Esophagus squamous epithelium (tissue), 5 donors: ENCODE data around the gene RFTN2. TPM values are rescaled to one million over a fixed set of nuclear protein-coding genes. Genes with fewer than 3 reads are reported as not detected.
"Not testable (repeated sequence)": the region's sequence is repeated elsewhere in the genome, so short reads cannot be mapped to it uniquely, and the experiment has no call there.

Experiments
- DNase-seq: peaks from one replicate; lab custom pipeline; 2025; lab: John Stamatoyannopoulos, UW
- H3K27ac ChIP-seq, 4 donors: fragments of 200-600 bp; sonication (generic); one replicate each; pipeline ENCODE4 v1.5.1; 2016 to 2019; ENCODE audit warnings: mild to moderate bottlenecking in 1 of 4
- H3K27me3 ChIP-seq, 4 donors: fragments of 200-600 bp; sonication (generic); 1 replicate in 3 of 4; 2 replicates in 1 of 4; pipeline versions ENCODE4 v1.5.1 to v1.6.0; 2017 to 2021; ENCODE audit warnings: antibody characterized with exemption in 1 of 4
- H3K36me3 ChIP-seq, 3 donors: fragments of 200-600 bp; sonication (generic); one replicate each; pipeline ENCODE4 v1.5.1; 2016 to 2019
- H3K4me1 ChIP-seq, 3 donors: fragments of 200-600 bp; sonication (generic); one replicate each; pipeline ENCODE4 v1.5.1; 2017 to 2019
- H3K4me3 ChIP-seq, 4 donors: fragments of 200-600 bp; sonication (generic); 1 replicate in 3 of 4; 2 replicates in 1 of 4; pipeline ENCODE4 v1.5.1; 2016 to 2019; ENCODE audit warnings: mild to moderate bottlenecking in 2 of 4, moderate library complexity in 1 of 4
- H3K9me3 ChIP-seq, 3 donors: fragments of 200-600 bp; sonication (generic); one replicate each; pipeline ENCODE4 v1.5.1; 2016 to 2019
- CTCF ChIP-seq, 6 experiments: fragments of 450-650 bp in 4 of 6; fragments of 200-600 bp in 2 of 6; sonication (generic) in 2 of 6; IDR thresholded peaks; one replicate each; pipeline ENCODE4 v1.5.1; 2016 to 2019; ENCODE audit warnings: antibody characterized with exemption in 6 of 6, mild to moderate bottlenecking in 4 of 6, moderate library complexity in 4 of 6
- POLR2A ChIP-seq, 4 donors: fragments of 450-650 bp; IDR thresholded peaks; one replicate each; pipeline ENCODE4 v1.6.1; 2017; ENCODE audit warnings: antibody characterized with exemption in 4 of 4, mild to moderate bottlenecking in 4 of 4, moderate library complexity in 3 of 4
- WGBS, 2 donors: methylation state at CpG; one replicate each; pipeline ENCODE4 v1.1.5; 2018; 5-methylcytosine and 5-hydroxymethylcytosine counted together
- intact Hi-C: fragments of 100-400 bp; cut with DNase I; formaldehyde crosslinking; loops from one replicate; pipeline ENCODE4 v1.15.0; 2022
- total RNA-seq, 4 donors: library from RNA; depleted of rRNA; stranded (reverse); fragments of >200 nt; gene quantifications; one replicate each; pipeline ENCODE4 v1.1.0, GENCODE V29; 2016
- donor health status: DM: yes; HTN: yes; CAD: no.

Gene RFTN2
- total RNA-seq, 4 donors from 2014 or later, result 1.4 to 7.4 (median 2.7) TPM; not detected in 1

- Histone ChIP-seq H3K4me3 (no peak overlapping the region), H3K27ac (no peak overlapping the region), H3K4me1 (no peaks in the 10 kb centered on the region), H3K9me3 (no peaks in the 10 kb centered on the region), H3K27me3 (no peaks in the 10 kb centered on the region), H3K36me3 (peaks cover 0 to 61% (median 0%) of the 10 kb centered on the region in 3 donors)
- DNase-seq, result no peak
- intact Hi-C loops, result no loop called here
- WGBS, 2 donors, result 84 to 87% methylated on average over 5 of the region's 5 CpGs
- TF ChIP-seq POLR2A (IDR thresholded peaks at IDR 0.05), result no peak
- no peak for TF ChIP-seq CTCF (IDR thresholded peaks at IDR 0.05)
These were observed 115.7 kb downstream of the RFTN2 start for GRCh38 chr2:197559681-197560080.

GRCh38 chr2:197558393-197558792 is 117.0 kb downstream of the RFTN2 start:
- Histone ChIP-seq H3K27ac (no peak overlapping the region), H3K27me3 (no peaks in the 10 kb centered on the region), H3K9me3 (no peaks in the 10 kb centered on the region), H3K4me1 (no peaks in the 10 kb centered on the region), H3K4me3 (no peak overlapping the region), H3K36me3 (peaks cover 0 to 73% (median 4%) of the 10 kb centered on the region in 3 donors)
- peak in 1 of 6 experiments; percentile 15 for TF ChIP-seq CTCF (IDR thresholded peaks at IDR 0.05)
- no peak for TF ChIP-seq POLR2A (IDR thresholded peaks at IDR 0.05)
- no peak for DNase-seq
- intact Hi-C loops, result no loop called here
- WGBS, 2 donors, result 86 to 94% methylated on average over 3 of the region's 3 CpGs

- H3K4me3 ChIP-seq, result no peak overlapping the region
- no peak for DNase-seq
- H3K27ac ChIP-seq, result no peak overlapping the region
- H3K9me3 ChIP-seq, result no peaks in the 10 kb centered on the region
- 48 to 53% methylated on average over 1 of the region's 1 CpG for whole genome bisulfite sequencing, 2 donors
- intact Hi-C loops, result no loop called here
- TF ChIP-seq POLR2A (IDR thresholded peaks at IDR 0.05) (no peak), CTCF (IDR thresholded peaks at IDR 0.05) (no peak)
- peaks cover 0 to 85% (median 4%) of the 10 kb centered on the region in 3 donors for H3K36me3 ChIP-seq
- no peaks in the 10 kb centered on the region for H3K4me1 ChIP-seq
- H3K27me3 ChIP-seq, result no peaks in the 10 kb centered on the region
These were observed 118.9 kb downstream of the RFTN2 start for GRCh38 chr2:197556456-197556855.

- Histone ChIP-seq H3K4me1 (no peaks in the 10 kb centered on the region), H3K36me3 (peaks cover 0 to 85% (median 4%) of the 10 kb centered on the region in 3 donors), H3K27ac (no peak overlapping the region), H3K27me3 (no peaks in the 10 kb centered on the region), H3K4me3 (no peak overlapping the region), H3K9me3 (no peaks in the 10 kb centered on the region)
- intact Hi-C loops, result no loop called here
- no peak for TF ChIP-seq CTCF (IDR thresholded peaks at IDR 0.05)
- no peak for TF ChIP-seq POLR2A (IDR thresholded peaks at IDR 0.05)
- DNase-seq, result no peak
These were observed 119.9 kb downstream of the RFTN2 start for GRCh38 chr2:197555467-197555866.

GRCh38 chr2:197551260-197551659 is 124.1 kb downstream of the RFTN2 start:
- intact Hi-C loops, H3K4me3 ChIP-seq, H3K27ac ChIP-seq, DNase-seq, H3K9me3 ChIP-seq, H3K4me1 ChIP-seq, H3K27me3 ChIP-seq: not testable (repeated sequence)
- peaks cover 0 to 89% (median 8%) of the 10 kb centered on the region in 3 donors for H3K36me3 ChIP-seq
- WGBS, 2 donors, result 90 to 98% methylated on average over 2 of the region's 2 CpGs

GRCh38 chr2:197548582-197548981 is 126.8 kb downstream of the RFTN2 start:
- Histone ChIP-seq H3K27me3 (no peaks in the 10 kb centered on the region), H3K4me1 (no peaks in the 10 kb centered on the region), H3K9me3 (no peaks in the 10 kb centered on the region), H3K36me3 (peaks cover 0 to 98% (median 6%) of the 10 kb centered on the region in 3 donors), H3K27ac (no peak overlapping the region), H3K4me3 (no peak overlapping the region)
- TF ChIP-seq CTCF (IDR thresholded peaks at IDR 0.05) (no peak), POLR2A (IDR thresholded peaks at IDR 0.05) (no peak)
- DNase-seq, result no peak
- intact Hi-C loops, result no loop called here
- WGBS, 2 donors, result 81 to 92% methylated on average over 5 of the region's 5 CpGs
